Fibroblast of skin of left quadriceps (primary cell): ENCODE measurements around the gene SPTBN5.
A peak's percentile ranks its signal among the peaks of the same experiment; 100 is the strongest.

Experiments used
- DNase-seq, 2 experiments: peaks; one replicate each; pipeline ENCODE4 v3.0.0-alpha.2; 2013; ENCODE audit warnings: low read depth in 2 of 2

SPTBN5 gene

GRCh38 chr15:41904541-41905005 lies 10.7 kb upstream of the SPTBN5 start:
- peak; percentile 27 to 34 for DNase-seq

- no peak for DNase-seq
Observed at GRCh38 chr15:41903782-41904181, 9.9 kb upstream of the SPTBN5 start.

GRCh38 chr15:41901431-41901830 lies 7.6 kb upstream of the SPTBN5 start:
- DNase-seq, result no peak

- no peak for DNase-seq
Observed at GRCh38 chr15:41900526-41901380, 6.9 kb upstream of the SPTBN5 start.

GRCh38 chr15:41899854-41900442 lies 6.1 kb upstream of the SPTBN5 start:
- DNase-seq, result no peak

GRCh38 chr15:41897363-41897799 lies 3.5 kb upstream of the SPTBN5 start:
- no peak for DNase-seq

- DNase-seq, result no peak
Observed at GRCh38 chr15:41896566-41896965, 2.7 kb upstream of the SPTBN5 start.

GRCh38 chr15:41895957-41896356 lies 2.1 kb upstream of the SPTBN5 start:
- DNase-seq, result no peak

- no peak for DNase-seq
Observed at GRCh38 chr15:41895491-41895890, 1.6 kb upstream of the SPTBN5 start.

GRCh38 chr15:41894791-41895463 lies 1.1 kb upstream of the SPTBN5 start:
- peak; percentile 36 to 42 for DNase-seq

- DNase-seq, result no peak
Observed at GRCh38 chr15:41894251-41894790, 468 bp upstream of the SPTBN5 start.

GRCh38 chr15:41892621-41893421 lies 1.0 kb downstream of the SPTBN5 start:
- no peak for DNase-seq

- no peak for DNase-seq
Observed at GRCh38 chr15:41891946-41892345, 1.9 kb downstream of the SPTBN5 start.

- DNase-seq, result no peak
Observed at GRCh38 chr15:41891226-41891625, 2.6 kb downstream of the SPTBN5 start.

- no peak for DNase-seq
Observed at GRCh38 chr15:41890050-41890690, 3.7 kb downstream of the SPTBN5 start.

- DNase-seq, result no peak
Observed at GRCh38 chr15:41888662-41889253, 5.1 kb downstream of the SPTBN5 start.

GRCh38 chr15:41887893-41888292 lies 6.0 kb downstream of the SPTBN5 start:
- DNase-seq, result no peak

- DNase-seq, result no peak
Observed at GRCh38 chr15:41887161-41887560, 6.7 kb downstream of the SPTBN5 start.

GRCh38 chr15:41886741-41887140 lies 7.1 kb downstream of the SPTBN5 start:
- no peak for DNase-seq

- no peak for DNase-seq
Observed at GRCh38 chr15:41885841-41886240, 8.0 kb downstream of the SPTBN5 start.

GRCh38 chr15:41885321-41885720 lies 8.5 kb downstream of the SPTBN5 start:
- no peak for DNase-seq
